Stimulated activated CD4-positive, alpha-beta T cell treated with anti-CD3 and anti-CD28 coated beads, Interleukin-12 subunit alpha, Interleukin-12 subunit beta, amount 100 ng/mL, for 48 hours (primary cell): ENCODE data around the gene STON2.

ENCODE experiments used
- DNase-seq, 3 donors: peaks; one replicate each; pipeline ENCODE4 v3.0.0-alpha.2; 2020; ENCODE audit warnings: low read depth in 2 of 3, low spot score in 1 of 3

Gene STON2

DNA sequence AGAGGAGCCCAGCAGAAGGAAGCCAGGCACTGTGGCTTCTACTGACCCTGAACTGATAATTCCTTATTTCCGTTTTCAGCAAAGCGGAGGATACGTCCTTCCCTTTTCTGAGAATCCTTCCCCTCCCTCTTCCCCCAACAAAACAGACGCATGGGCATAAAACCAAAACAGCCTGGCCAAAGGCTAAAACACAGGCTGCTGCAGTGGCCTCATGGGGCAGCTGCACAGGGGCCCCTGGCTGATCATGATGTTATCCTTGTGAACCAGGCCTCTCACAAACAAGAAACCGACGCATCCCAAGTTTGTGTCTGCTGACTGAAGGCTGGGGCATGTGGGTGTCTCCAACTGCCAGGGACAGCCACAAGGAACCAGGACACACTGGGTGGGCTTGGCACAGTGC lies 23.4 kb upstream of the STON2 start:
- DNase-seq = no peak

- DNase-seq = no peak
These were observed 18.1 kb upstream of the STON2 start for GRCh38 chr14:81418057-81418790.

DNA sequence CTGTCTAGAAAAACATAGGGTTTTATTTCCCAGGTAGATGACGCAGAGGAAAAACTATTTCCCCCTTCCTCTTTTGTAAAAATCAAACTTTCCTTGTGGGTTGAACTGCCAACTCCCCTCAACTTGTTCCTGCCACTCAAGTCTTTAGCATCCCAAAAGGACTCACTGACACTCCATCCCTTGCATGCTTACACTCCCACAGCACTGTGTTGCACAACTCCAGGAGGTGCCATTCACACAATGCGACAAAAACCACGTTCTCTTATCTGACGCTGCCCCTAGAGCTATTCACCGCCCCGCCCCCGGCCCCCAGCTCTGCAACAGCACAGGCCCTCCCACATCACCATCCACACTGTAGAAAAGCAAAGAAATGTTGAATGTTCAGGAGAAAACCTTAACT lies 16.9 kb upstream of the STON2 start:
- no peak for DNase-seq

DNA sequence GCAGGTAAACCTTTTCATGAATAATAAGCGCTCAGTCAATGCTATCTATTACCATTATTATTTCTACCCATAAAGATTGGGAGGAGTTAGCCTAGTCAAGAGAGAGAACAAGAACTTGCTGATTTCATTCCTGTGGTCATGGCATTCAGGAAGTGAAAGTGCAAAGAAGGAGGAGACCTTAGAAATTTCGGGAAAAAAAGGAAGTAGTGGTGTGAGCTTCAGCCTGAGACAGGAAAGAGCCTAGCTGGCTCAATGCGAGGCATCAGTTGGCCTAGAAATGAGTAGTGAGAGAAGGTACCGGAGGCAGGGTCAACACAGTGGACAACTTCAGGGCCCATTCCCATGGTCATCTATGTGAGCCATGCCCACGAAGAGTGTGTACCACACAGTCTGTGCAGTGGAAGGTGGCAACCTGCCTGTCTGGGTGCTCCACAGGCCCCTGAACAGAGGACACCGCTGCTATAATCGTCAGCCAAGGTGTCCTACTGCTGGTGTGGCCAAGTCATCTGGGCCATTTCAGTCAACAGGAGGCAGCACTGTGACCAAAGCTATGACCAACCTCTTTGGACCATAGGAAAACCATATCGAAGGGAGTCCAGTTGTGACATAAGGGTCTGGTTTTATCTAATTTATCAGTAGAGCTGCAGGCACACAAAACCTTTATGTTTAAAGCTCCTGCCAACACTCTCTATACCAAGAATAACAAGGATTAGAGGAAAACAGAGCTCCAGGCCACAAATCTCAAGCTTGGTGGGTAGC lies 16.2 kb upstream of the STON2 start:
- DNase-seq = no peak

DNA sequence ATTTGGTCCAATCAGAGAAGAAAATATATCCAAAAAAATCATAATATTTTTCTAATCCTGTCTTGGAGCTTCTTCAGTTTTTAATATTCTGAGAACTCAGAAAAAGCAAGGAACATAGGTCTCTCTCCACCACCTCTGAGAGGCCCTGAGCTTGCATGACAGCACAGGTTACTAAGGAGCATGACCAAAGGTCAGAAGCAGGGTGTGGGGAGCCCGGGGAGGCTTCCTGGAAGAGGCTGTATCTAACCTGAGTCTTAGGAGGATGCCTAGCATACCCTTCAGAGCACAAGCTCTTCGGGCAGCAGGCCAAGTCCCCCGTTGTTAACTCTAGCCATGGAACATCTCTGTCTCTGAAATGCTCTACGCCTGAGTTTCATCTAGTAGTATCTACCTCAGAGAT lies 15.7 kb upstream of the STON2 start:
- no peak for DNase-seq

DNA sequence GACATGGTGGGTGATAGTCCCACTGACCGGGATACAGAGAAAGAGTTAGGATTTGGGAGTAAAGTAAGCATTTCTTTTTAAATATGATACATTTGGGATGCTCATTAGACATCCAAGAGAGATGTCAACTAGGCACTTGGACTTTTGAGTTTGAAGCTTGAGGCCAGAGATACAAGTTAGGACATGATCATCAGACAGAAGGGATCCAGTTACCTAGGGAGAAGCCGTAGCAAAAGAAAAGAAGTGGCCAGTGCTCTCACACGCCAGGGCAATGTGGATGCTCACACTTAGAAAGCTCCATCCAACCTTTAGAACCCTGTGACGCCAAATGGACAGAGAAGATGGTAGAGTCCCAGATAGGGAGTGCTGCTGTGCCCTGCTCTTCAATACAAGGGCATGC lies 14.0 kb upstream of the STON2 start:
- DNase-seq = no peak

- DNase-seq = no peak
These were observed 12.7 kb upstream of the STON2 start for GRCh38 chr14:81412779-81413178.

DNA sequence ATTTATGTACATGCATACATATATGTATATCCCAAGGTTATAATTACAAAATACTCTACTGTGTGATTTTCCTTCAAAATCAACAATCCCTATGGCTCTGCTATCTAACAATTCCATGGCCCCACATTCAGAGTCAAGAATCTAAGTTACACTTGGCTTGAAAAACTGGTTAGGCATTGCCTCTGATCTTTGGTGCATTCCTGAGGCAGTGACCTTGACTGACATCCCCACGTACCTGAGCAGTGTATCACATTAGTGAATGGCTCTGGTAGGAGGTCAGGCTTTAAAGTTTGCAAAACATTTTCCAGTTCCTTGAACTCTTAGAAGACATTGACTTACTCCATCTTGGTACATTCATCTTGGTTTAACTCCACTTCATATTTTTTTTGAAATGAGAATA lies 8.5 kb upstream of the STON2 start:
- DNase-seq = no peak

- no peak for DNase-seq
These were observed 6.7 kb upstream of the STON2 start for GRCh38 chr14:81406863-81407262.

DNA sequence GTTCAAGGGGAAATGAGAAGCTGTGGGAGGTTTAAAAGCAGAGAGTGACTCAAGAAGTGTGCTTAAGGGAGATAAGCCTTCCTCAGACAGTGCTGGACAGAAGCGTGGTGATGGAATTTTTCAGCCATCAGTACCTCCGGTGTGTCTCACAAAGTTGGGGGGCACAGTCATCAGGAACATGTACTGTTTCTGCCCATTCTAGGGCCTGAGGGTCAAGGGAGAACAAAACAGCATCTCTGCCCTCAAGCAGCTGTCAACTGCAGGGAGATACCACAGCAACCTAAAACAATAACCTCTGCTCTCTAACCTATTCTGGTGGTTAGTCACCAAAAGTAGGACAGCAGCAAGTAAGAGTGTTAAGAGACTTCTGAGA lies 2.0 kb upstream of the STON2 start:
- no peak for DNase-seq

- no peak for DNase-seq
These were observed 1.4 kb upstream of the STON2 start for GRCh38 chr14:81401420-81402122.

- DNase-seq = peak; percentile 5 to 8 (median 8)
These were observed 728 bp upstream of the STON2 start for GRCh38 chr14:81400852-81401251.

- no peak for DNase-seq
These were observed 1.8 kb downstream of the STON2 start for GRCh38 chr14:81398196-81398891.

DNA sequence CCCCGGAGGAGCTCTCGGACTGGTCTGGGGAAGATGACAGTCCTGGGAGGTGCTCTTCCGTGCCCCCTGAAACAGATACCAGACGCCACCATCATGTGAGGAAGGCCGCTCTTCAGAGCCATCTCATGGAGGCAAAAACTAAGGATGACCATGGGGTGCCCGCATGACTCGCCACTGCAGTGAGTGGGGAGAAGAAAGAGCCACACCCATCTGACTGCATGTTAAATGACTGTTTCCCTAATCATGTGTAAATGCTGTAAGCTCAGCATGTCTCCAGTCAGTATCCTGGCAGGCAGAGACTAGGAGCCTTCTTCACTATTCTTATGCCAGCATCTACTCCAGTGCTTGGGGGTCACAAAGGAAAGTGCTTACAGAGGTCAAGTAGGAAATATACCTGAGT lies 4.0 kb downstream of the STON2 start:
- DNase-seq = no peak

DNA sequence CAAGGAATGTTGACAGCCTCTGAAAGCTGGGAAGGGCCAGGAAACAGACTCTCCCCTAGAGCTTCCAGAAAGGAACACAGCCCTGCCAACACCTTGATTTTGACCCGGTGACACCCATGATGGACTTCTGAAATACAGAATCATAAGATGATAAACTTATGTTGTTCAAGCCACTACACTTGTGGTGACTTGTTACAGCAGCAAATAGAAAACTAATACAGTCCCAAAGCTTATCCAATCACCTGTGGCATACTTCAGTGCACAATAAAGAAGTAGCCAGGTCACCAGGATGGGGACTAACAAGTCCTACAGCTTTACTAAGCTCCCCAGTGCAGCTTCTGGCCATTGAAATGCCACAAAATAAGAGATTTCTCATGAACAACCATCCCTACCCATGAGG lies 5.4 kb downstream of the STON2 start:
- DNase-seq = no peak

DNA sequence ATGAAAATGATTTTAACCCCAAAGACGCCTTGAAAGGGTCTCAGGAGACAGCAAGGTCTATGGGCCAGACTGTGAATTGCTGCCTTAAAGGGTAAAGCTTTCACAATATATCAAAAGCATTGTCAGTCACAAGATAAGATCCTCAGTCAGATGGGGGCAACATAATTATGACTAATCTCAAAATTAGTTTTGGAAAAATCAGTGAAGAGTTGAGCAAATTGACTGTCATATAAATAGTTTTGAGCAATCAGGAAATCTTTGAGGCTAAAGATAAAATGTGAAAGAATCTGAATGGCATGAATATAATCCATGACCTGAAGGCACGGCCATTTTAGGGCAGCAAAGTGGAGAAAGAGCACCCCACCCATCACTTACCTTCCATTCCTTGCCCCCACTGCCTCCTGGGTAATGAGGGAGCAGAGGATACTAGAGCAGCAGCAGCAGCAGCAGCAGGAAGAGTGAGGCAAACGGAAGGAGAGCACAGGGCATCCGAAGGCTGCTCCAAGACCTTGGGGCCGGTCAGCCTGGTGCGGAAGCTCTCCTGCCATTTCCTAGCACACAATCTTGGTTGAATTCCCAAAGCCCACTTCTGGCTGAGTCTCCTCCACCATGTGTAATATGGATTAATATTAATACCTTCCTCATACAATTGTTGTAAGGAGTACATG lies 7.0 kb downstream of the STON2 start:
- DNase-seq = no peak

- DNase-seq = no peak
These were observed 8.1 kb downstream of the STON2 start for GRCh38 chr14:81392052-81392451.

- DNase-seq = no peak
These were observed 9.4 kb downstream of the STON2 start for GRCh38 chr14:81390696-81391095.

DNA sequence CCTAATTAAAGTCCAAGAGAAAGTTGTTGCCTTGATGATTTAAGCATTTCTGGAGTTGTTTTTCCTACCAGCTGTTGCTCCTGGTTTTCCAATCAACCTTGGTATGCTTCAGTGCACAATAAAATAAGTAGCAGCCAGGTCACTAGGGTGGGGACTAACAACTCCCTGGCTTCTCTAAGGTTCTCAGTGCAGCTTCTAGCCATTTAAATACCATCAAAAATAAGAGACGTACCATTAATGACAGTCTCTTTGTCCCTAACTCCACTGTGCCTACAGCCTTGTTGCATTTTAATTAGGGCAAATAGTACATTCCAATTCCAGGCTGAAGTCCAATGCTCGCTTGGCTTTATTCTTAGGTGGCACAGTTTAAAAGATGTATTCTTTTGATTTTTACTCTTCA lies 11.8 kb downstream of the STON2 start:
- no peak for DNase-seq

DNA sequence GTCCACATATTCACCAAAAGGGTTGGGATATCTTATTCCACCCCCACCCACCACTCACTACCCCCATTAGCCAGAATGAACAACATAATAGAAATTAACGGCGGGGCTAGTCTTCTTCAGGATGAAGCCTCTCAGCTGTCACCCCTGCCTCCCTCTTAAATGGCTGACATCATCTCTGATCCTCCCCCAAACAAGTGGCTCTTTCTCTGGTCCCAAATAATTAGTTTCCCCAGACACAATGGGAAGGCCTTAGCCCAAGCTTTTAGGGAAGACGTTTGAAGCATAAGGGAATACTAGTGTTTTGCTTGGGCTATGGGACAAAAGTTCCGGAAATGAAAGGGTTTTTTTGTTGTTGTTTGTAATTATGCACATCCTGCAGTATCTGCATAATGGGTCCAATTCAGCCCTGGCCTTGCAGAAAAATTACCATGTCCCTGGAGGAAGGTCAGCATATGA lies 13.8 kb downstream of the STON2 start:
- DNase-seq = no peak

GRCh38 chr14:81385886-81386285 lies 14.2 kb downstream of the STON2 start:
- no peak for DNase-seq
